SK-MEL-5 (cell line): ENCODE results near the gene LITAFD. TPM values are rescaled to one million over a fixed set of nuclear protein-coding genes. Genes with fewer than 3 reads are reported as not detected.

Experiments used
- DNase-seq: peaks from one replicate; pipeline ENCODE4 v3.0.0-alpha.2; 2016; ENCODE audit warnings: low read depth, low spot score
- in situ Hi-C: cut with HindIII; loops from 2 replicates; pipeline ENCODE4 v1.10.0; 2016; ENCODE audit warnings: low sequenced_read_pairs, high pct_unique_total_duplicates, low pct_unique_long_range_greater_than_20kb
- total RNA-seq: library from RNA; depleted of rRNA; stranded (reverse); fragments of >200 nt; shearing (Covaris generic); gene quantifications from 2 replicates; pipeline ENCODE4 v1.2.3, GENCODE V29; 2014

The LITAFD gene
- total RNA-seq, 1 experiment from 2014 or later, result not detected

DNA sequence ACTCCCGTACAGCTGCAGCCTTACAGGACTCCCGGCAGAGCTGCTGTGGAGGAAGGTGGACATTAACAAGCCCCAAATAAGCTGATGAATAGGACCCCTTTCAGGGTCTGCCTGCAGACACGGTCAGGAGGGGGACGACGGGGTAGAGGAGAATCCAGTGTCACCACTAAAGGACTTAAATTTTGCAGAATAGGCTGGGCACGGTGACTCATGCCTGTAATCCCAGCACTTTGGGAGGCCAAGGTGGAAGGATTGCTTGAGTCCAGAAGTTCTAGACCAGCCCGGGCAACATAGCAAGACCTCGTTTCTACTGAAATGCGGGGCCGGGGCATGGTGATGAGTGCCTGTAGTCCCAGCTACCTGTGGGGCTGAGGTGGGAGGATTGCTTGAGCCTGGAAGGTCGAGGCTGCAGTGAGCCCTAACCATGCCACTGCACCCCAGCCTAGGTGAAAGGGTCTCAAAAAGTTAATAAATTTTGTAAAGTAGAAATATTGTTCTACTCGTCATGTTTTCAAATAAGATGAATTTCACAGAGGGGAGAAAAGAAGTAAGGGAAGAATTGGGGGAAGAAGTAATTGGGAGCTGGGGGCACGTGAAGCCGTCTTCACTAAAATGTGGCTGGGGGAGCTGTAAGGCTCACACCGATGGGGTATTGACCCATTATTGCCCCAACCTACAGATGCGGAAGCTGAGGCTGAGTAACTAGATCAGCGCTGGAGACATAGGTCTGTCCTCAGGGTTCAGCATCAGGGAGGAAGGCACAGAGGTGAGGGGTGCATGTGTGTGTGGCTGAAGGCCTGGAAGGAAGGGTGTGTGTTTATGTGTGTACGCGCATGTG is 4.7 kb downstream of the LITAFD start:
- no peak for DNase-seq
- in situ Hi-C loops, result no loop called here

DNA sequence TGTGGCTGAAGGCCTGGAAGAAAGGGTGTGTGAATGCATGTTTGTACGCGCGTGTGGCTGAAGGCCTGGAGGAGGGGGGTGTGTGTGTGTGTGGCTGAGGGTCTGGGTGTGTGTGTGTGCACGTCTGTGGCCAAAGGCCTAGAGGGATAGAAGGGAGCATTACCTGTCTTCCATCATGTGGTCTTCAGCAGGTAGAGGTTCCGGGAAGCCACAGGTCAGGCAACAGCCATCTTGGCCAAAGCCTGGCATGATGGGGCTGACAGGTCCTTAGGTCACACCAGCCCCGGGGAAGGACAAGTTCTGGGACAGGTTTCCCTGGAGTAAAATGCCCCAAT is 5.2 kb downstream of the LITAFD start:
- in situ Hi-C loops, result no loop called here

DNA sequence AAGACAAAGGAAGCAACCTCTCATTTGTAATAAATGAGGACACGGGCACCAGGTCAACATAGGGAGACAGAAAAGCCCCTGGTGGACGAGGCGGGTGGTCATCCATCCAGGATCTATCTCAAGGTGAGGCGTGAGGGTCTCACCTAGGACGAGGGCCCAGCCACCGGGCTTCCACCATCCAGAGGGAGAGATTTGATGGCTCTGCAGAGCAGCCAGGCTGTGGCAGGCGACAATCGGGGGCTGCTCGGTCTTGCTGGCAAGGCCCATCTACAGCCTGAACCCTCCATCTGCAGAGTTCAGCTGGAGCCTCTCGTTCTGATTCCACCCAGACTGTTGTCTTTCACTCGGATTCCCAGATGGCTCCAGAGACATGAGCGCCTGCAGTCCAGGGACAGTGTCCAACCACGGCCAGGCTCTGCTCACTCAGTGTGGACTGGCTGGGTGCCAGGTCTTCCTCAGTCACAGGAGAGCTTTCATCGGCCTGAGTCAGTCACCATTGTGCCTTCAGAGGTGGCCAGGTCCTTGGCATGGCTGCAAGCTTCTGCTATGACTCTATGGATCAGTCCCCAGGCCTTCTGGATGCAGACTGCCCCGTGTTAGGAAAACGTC is 5.9 kb downstream of the LITAFD start:
- DNase-seq, result no peak

More for the DNA sequence above, 5.2 kb downstream of the LITAFD start:
- DNase-seq, result no peak

DNA sequence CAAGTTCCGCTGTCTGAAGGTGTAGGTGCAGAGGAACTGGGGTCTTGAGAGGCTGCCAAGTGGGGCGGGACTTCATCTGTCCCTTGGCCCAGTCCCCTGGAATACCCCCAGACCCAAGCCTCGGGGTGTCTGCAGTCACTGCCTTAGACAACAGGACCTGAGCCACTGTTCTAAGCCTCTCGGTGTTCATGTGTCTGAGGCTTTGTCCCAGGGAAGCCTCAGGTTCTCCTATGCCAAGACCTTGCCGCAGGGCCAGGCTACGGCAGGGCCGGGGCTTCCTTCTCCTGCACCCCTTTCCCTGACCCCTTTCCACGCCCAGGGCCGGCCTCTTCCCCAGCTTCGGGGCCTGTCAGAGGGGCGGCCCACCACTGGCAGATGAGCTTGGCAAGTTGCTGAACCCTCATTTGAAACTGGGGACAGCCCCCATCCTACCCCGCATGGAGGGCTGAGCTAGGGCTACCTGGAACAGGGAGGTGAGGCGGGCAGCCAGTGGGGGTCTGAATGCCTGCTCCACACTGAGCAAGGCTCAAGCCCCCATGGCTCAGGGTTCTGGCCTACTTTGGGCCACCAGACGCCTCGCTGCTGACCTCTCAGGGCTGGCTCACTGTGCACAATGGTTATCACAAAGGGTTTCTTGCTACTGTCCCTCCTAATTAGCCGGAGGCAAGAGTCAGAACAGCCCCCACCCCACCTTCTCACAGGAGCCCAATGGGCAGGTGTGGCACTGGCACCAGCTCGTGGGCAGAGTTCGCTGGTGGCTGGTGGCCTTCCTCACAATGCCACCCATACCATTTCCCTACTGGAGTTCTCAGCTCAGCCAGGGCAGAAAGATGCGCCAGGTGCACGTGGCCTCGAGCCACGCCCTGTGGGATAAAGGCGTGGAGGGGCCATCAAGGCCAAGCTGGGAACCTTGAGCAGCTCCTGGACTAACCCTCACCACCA is 7.1 kb downstream of the LITAFD start:
- DNase-seq, result no peak
- in situ Hi-C loops, result no loop called here

More for the DNA sequence above, 5.9 kb downstream of the LITAFD start:
- in situ Hi-C loops, result no loop called here

DNA sequence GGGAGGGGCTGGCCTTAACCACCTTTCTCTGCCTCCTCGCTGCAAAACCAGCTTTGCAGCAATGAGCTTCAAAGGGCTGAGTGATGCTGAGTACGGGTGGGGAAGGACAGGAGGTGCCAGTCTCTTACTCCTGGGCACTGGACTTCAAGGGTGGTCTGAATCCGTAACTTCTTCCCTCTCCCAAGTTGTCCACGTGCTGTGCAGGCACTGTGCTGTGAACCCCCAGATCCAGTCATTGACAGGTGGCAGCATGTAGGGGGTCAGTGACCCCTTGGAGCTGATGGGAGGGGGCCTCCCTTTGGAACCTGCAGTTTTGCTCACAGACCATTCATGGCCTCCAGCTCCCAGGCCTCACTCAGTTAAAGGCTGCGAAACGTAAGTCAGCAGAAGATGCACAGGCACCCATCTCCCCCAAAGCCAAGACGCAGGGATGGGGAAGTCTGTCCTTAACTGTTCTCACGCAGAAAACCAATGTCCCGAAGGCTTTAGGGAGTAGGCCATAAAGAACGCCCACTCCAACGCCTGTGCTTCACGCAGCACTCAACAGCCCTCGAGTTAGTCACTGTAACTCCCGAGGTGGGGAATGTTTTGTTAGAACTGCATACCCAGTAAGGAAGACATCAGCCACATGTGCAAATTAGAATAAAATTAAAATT is 7.9 kb downstream of the LITAFD start:
- DNase-seq, result no peak
- in situ Hi-C loops, result no loop called here

DNA sequence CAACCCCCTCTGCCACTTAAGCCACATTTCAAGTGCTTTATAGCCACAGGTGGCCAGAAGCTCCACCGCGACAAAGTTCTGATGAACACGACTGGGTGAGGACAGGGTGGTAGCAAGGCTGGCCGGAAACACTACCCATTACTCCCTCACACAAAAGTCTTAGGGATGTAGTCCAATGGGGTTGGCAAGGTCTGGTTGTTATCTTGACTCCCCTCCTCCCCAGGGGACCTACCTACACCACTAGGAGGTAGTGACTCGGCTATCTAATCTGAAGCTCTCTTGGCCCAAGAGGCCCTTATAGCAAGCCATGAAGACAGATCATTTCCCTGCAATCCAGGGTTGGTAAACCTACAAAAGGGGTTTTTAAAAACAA is 8.4 kb downstream of the LITAFD start:
- in situ Hi-C loops, result no loop called here
- DNase-seq, result no peak

DNA sequence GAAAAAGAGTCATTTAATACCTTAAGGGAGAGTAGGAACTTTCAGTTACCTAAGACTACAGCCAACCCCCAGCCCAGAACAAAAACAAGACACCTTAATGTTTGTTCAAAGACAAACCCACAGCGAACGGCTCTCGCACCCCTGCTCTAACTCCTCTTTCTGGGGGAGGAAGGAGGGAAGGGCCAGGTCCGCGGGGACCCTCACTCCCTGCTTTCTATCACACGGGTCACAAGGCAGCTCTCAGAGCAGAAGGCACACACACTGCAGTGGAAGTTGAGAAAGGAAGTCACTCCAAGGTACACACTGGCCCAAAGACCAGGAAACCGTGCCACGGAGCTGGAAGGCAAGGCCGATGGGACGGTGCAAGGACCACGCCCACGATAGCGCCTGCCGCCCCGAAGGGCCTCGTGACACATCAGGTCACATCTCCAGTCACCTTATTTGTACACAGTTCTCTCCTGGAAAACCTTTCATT is 10.0 kb downstream of the LITAFD start:
- DNase-seq, result no peak
- in situ Hi-C loops, result no loop called here

DNA sequence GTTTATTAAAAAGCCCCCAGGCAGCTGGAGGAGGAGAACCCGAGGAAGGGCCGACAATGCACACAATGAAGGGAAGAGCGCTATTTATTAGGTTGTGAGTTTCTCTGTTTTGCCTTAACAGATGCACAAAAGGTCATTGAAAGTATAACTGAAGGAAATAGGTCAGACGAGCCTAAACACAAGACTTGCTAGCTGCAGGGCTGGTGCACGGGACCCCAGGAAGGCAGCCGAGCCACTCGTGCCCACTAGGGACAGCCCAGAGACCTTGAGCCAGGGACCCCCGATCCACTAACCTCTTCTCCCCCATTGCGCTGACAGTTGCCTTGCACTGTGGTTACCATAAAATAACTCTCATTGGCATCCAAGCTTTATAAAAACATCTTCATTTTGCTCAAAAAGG is 11.3 kb downstream of the LITAFD start:
- no peak for DNase-seq
- in situ Hi-C loops, result no loop called here

DNA sequence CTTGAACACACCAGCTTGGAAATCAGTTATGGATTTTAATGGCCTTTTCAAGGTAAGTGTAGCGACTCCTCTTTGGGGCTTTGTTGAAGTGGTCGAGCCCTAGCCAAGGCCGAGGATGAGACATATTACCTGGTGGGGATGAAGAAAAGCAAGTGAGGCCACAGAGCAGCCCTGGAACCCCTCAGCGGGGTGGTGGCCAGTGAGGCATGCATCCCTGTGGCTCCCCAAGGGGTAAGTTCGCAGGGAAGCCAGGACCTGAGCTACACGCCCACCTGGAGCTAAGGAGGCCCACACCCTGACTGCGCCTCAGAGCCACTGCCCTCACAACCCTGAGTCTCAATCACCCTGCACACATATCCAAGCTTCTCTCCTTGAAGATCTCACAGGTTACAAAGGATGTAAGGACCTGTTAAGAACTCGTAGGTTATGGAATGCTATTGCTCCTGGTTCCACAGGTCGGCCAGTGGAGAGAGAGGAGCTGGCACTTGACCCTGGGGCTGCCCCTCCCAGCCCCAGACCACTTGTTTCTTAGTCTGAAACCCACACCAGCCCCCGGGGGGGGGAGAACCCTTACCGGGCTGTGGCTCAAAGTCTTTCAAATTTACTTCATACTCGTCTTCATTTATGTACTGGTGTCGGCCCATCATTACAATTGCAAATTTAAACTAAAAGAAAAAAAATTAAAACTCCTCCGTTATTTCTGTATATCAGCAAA is 12.0 kb downstream of the LITAFD start:
- in situ Hi-C loops, result no loop called here
- DNase-seq, result no peak

DNA sequence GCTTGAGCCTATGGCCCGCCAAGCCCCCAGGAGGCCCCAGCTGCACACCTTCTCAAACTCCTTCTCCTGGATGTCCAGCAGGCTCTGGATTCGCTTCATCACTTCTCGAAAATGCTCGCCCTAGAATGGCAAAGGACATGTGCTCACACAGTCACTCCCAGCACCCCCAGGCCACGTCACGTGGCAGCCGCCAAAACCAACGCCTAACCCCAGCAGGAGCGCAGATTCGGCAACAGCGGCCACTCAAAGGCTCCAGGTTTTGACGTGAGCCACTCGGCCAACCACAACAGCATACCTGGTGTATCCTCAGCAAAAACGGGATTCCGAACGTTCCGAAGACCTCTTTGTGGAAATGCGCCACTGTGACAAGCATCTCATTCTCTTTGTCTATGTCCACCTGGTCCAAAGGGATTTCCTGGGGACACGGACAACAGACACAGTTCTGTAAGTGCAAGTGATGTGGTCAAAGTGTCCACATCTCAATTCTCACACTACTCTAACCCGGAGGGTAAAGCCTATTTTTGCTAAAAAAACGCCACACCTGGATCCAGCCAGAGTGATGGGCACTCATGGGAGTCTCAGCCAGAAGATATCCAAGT is 12.7 kb downstream of the LITAFD start:
- in situ Hi-C loops, result no loop called here
- no peak for DNase-seq

DNA sequence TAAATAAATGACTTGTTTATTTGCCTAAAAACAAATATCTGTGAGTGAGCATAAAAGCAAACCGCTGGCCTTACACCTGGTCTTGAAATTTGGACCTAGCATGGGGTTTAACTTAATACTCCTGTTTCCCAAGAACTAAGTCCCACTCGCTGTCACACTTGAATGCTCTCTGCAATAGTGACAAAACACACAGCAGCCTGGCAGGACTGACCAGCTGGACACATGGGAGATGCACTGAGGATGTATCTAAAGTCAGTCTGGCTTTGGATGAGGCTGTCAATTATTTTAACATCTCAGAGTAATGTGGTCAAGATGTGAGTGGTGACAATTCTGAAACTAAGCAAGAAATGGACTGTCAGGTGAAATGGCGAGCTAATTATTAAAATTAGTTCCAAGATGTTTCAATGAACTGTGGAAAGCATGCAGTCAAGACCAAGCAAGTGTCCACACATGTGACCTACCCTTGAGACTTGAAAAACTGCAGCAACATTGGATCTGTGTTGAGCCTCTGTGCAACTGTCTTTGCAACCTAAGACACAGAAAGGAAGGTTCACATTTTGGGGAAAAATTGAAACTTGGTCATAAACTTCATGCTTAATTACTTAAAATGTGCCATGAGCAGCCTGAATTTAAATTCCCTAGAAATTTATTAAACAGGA is 16.6 kb downstream of the LITAFD start:
- no peak for DNase-seq
- in situ Hi-C loops, result no loop called here

DNA sequence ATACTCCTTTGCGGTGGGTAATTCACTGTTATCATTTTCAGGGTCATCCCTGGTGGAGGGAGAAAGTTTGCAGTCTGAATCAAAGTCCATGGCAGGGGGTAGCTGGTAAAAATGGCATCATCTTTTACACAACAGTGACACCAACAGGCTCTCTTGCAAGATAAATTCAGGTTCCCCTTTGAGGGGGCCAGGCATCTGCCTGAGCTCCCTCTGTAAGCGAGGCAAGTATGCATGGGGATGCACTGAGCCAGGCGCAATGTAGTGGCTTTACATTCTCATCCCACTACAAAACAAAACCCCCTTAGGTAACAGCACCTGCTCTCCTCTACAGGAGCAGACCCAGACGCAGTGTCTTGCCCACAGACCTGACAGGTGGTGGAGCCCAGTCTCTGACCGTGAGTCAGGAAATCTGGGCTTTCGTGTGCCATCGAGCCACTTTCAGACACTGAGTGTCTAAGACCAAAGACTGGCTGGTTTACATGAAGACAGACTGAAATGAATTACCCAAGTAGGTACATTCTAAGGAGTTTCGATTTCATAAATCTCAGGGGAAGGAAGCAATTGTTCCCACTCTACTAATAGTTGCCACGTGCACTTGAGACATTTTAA is 17.7 kb downstream of the LITAFD start:
- DNase-seq, result no peak
- in situ Hi-C loops, result no loop called here

DNA sequence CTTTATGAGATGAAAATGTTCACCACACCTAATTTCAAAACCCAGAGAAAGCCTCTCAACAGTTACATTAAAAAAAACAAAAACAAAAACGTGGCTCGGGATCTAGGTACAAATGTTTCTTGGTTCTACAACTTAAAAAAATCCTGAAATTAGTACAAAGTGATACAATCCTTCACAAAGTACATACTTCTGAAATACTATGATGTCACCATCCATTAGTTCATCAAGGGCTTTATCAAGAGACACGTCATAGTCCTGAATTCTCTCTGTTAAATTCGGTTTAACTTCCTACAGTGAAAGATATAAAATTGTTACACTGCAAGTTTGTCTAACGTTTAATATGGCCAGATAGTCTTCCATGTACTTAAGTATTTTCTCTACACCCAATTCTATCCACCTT is 18.2 kb downstream of the LITAFD start:
- in situ Hi-C loops, result no loop called here

DNA sequence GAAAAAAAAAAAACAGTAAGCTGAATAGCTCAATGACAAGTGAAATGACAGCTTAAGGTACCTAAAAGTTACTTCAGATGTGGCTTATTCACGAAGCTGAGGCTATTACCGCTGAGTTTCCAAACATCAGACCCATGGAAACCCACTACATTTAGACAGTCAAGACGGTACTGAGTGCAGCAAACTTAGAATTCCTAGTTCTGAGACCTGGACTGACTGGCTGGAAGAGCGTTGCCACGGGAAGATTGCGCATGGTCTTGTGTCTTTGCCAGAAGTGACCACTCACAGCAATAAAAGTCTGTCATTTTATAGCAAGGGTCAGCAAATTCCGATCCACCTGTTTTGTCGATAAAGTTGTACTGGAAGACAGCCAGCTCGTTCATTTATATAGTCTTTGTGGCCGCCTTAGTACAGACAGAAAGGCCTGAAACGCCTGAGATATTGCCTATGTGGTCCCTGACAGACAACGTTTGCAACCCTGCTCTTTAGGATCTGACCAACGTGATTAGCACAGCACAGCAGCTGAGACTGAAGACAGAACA is 19.2 kb downstream of the LITAFD start:
- no peak for DNase-seq
- in situ Hi-C loops, result no loop called here

More for the DNA sequence above, 18.2 kb downstream of the LITAFD start:
- DNase-seq, result no peak

DNA sequence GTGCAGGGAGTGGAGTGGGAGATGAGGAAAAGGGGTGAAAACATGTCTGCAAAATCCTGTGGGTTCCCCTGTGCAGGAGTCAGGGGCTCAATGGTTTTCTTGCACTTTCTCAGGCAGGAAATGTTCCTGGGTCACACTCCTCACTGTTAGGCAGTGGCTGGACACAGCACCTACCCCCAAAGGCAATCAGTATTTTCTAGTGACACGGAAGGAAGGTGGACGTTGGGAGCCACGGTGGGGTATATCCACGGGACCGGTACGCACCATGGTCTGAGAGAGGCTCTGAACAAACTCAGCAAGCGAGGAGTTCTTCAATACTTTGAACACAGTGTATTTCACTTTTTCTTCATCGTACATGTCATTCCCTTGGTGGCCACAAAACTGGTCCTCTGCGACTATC is 20.9 kb downstream of the LITAFD start:
- in situ Hi-C loops, result no loop called here
- no peak for DNase-seq

DNA sequence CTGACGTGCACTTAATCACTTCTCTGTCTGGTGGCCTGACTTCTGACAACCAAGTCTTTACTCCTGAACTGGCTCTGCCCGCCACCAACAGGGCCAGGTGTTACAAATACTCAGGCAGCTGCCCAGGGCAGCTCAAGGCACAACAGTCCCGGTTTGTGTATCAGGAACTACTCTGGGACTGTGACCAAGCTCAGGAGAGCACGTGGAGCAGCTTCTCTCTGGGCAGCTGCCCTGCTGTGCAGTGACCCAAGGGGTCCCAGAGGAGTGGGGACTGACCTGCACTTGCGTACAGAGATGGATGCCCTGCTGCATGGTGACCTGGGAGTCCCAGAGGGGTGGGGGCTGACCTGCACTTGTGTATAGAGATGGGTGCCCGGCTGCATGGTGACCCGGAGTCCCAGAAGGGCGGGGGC is 21.9 kb downstream of the LITAFD start:
- DNase-seq, result no peak
- in situ Hi-C loops, result no loop called here
